Psoas muscle (tissue), 8 donors: ENCODE measurements around the gene SMAD9. TPM values are rescaled to one million over a fixed set of nuclear protein-coding genes. Genes with fewer than 3 reads are reported as not detected.

Source experiments
- ATAC-seq, 4 donors: fragments of 200-7000 bp; cut with Tn5 transposase; one replicate each; pipeline ENCODE4 v1.9.1; 2020; ENCODE audit warnings: moderate library complexity in 3 of 4, mild to moderate bottlenecking in 2 of 4
- DNase-seq, 2 donors: peaks; one replicate each; pipeline ENCODE4 v3.0.0-alpha.2; 2020
- H3K27ac ChIP-seq: fragments of 200-600 bp; one replicate; pipeline ENCODE4 v1.8.0; 2022
- H3K27me3 ChIP-seq, 3 donors: fragments of 200-600 bp in 1 of 3; one replicate each; pipeline versions ENCODE4 v1.6.1 to v1.8.0; 2013 to 2022; ENCODE audit warnings: low read length in 2 of 3, mild to moderate bottlenecking in 2 of 3, moderate library complexity in 1 of 3; ENCODE audit not compliant: insufficient read depth in 3 of 3
- H3K36me3 ChIP-seq, 2 donors: fragments of 200-600 bp in 1 of 2; one replicate each; pipeline versions ENCODE4 v1.6.1 to v1.8.0; 2013 to 2022; ENCODE audit warnings: low read depth in 1 of 2, mild to moderate bottlenecking in 1 of 2, moderate library complexity in 1 of 2; ENCODE audit not compliant: insufficient read depth in 1 of 2
- H3K4me1 ChIP-seq: fragments of 200-600 bp; one replicate; pipeline ENCODE4 v1.8.0; 2022
- H3K4me3 ChIP-seq: fragments of 200-600 bp; one replicate; pipeline ENCODE4 v1.8.0; 2022; ENCODE audit warnings: mild to moderate bottlenecking
- H3K9me3 ChIP-seq: fragments of 200-600 bp; one replicate; pipeline ENCODE4 v1.8.0; 2022
- CTCF ChIP-seq: fragments of 200-600 bp; IDR thresholded peaks from one replicate; pipeline ENCODE4 v1.8.0; 2022; ENCODE audit warnings: antibody characterized with exemption
- WGBS, 3 donors: extraction: QIAGEN DNeasy Blood & Tissue Kit; methylation state at CpG; one replicate each; pipeline versions ENCODE4 v1.1.6 to v1.1.7; 2013; 5-methylcytosine and 5-hydroxymethylcytosine counted together
- intact Hi-C, 2 donors: fragments of 100-400 bp; cut with DNase I; formaldehyde crosslinking; loops; one replicate each; pipeline versions ENCODE4 v1.11.0 to v1.14.2; 2022
- polyA plus RNA-seq, 3 donors: library from polyadenylated mRNA; stranded (reverse); fragments of 200-250 nt; gene quantifications; one replicate each; pipeline ENCODE4 v1.2.3, GENCODE V29; 2013
- total RNA-seq, 4 donors: library from RNA; stranded (reverse); fragmentation: NEBNext Ultra II Directional in 2 of 4; extraction: Animal tissue kit (Norgen Biotek cat#: 25700) in 2 of 4; gene quantifications; one replicate each; pipeline versions ENCODE4 v1.2.1 to v1.2.4, GENCODE V29; 2021 to 2023
- donor health status: healthy with polysubstance abuse.
- donor health status: DM: no; HTN: no; CAD: no; lungs with moderate emphysema.
- donor health status: Bipolar disorder and iron deficiency.
- donor health status: healthy.
- donor health status: DM: yes; HTN: yes; CAD: no.
- donor health status: DM: no; HTN: no; CAD: no.
- donor health status: DM: no; HTN: no; CAD: no.
- donor health status: DM: yes; HTN: yes; CAD: no.

Gene SMAD9
- total and polyA plus RNA-seq, 7 donors: 0.51 to 33.5 (median 1.3) TPM

DNA sequence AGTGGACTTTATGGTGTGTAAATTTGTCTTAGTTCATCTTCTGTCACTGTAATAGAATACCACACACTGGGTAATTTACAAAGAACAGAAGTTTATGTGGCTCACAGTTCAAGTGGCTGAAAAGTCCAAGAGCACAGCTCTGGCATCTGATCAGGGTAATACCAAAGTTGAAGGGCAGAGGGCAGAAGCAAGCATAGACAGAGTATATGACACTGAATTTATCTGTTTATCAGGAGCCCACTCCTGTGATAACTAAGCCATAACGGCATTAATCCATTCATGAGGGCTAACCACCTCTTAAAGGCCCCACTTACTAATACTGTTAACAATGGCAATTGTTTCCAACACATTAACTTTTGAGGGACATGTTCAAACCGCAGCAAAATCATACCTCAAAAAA lies 105.0 kb downstream of the SMAD9 start:
- H3K36me3 ChIP-seq: no peaks in the 10 kb centered on the region
- no peaks in the 10 kb centered on the region for H3K9me3 ChIP-seq
- H3K27ac ChIP-seq: no peak overlapping the region
- intact Hi-C loops: no loop called here
- DNase-seq (no peak), ATAC-seq (no peak)
- peaks cover 3% of the 10 kb centered on the region for H3K4me1 ChIP-seq
- 63 to 69% (median 68%) methylated on average over 2 of the region's 2 CpGs for WGBS, 3 donors
- H3K27me3 ChIP-seq: no peaks in the 10 kb centered on the region
- no peak for TF ChIP-seq CTCF
- no peak overlapping the region for H3K4me3 ChIP-seq

GRCh38 chr13:36814465-36814864 lies 105.6 kb downstream of the SMAD9 start:
- no peaks in the 10 kb centered on the region for H3K4me1 ChIP-seq
- no peak for TF ChIP-seq CTCF
- DNase-seq (no peak), ATAC-seq (no peak)
- 54 to 62% (median 57%) methylated on average over 9 of the region's 9 CpGs for WGBS, 3 donors
- no peaks in the 10 kb centered on the region for H3K36me3 ChIP-seq
- no peaks in the 10 kb centered on the region for H3K9me3 ChIP-seq
- no peaks in the 10 kb centered on the region for H3K27me3 ChIP-seq
- no peak overlapping the region for H3K27ac ChIP-seq
- intact Hi-C loops: no loop called here
- H3K4me3 ChIP-seq: no peak overlapping the region

DNA sequence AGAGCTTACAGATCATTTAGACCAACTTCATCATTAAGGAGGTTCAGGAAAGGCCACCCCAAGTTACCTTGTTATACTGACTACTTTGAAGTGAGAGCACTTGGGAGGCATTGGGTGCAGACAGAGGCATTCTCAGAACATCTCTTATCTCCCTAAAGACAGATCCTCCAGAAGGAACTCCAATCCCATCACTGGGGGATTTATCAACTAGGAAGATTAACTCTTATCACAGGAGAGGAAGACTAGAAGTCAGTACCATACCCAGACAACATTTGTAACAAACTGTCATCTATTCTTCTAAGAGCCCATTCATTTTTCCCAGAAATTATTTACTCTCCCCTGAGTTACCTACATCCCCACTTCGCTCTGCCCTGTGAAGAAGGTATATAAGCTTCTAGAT lies 106.8 kb downstream of the SMAD9 start:
- no peak overlapping the region for H3K4me3 ChIP-seq
- intact Hi-C loops: no loop called here
- no peaks in the 10 kb centered on the region for H3K36me3 ChIP-seq
- H3K4me1 ChIP-seq: no peaks in the 10 kb centered on the region
- ATAC-seq (no peak), DNase-seq (no peak)
- 83 to 95% (median 87%) methylated on average over 1 of the region's 1 CpG for WGBS, 3 donors
- H3K27ac ChIP-seq: no peak overlapping the region
- no peaks in the 10 kb centered on the region for H3K9me3 ChIP-seq
- TF ChIP-seq CTCF: no peak
- no peaks in the 10 kb centered on the region for H3K27me3 ChIP-seq

GRCh38 chr13:36807616-36808015 lies 112.4 kb downstream of the SMAD9 start:
- ATAC-seq: no peak
- Histone ChIP-seq H3K4me3 (no peak overlapping the region), H3K9me3 (no peaks in the 10 kb centered on the region), H3K4me1 (no peaks in the 10 kb centered on the region), H3K27ac (no peak overlapping the region), H3K36me3 (no peaks in the 10 kb centered on the region), H3K27me3 (no peaks in the 10 kb centered on the region)
- DNase-seq: no peak
- TF ChIP-seq CTCF: no peak
- intact Hi-C loops: no loop called here
- WGBS, 3 donors: 80 to 86% (median 83%) methylated on average over 2 of the region's 2 CpGs

DNA sequence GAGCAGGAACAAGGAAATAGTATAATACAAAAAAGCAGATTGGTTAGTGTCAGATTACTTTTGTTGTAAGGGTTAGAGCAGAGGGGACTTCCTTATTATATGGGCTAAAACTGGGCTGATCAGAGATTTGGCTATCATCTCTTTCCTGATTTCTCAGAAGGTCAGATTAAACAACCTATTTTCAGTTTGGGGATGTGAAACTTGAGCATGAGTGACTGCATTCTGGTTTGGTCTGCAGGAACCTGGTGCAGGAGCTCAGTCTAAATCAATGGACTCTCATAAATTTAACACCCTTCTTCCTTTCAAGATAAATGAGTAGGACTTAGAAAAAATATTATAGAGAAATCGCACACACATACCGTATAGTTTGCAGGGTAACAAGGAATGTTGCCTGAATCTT lies 113.9 kb downstream of the SMAD9 start:
- Histone ChIP-seq H3K4me3 (no peak overlapping the region), H3K27me3 (no peaks in the 10 kb centered on the region), H3K36me3 (no peaks in the 10 kb centered on the region), H3K4me1 (no peaks in the 10 kb centered on the region), H3K9me3 (no peaks in the 10 kb centered on the region), H3K27ac (no peak overlapping the region)
- DNase-seq (no peak), ATAC-seq (no peak)
- no peak for TF ChIP-seq CTCF
- intact Hi-C loops: no loop called here
- WGBS, 3 donors: 74 to 85% (median 80%) methylated on average over 2 of the region's 2 CpGs
